Germinal center (tissue), 1 donor: Measurements from ENCODE around the gene RFXANK.
A peak's percentile ranks its signal among the peaks of the same experiment; 100 is the strongest.
"Not testable (repeated sequence)": the region's sequence is repeated elsewhere in the genome, so short reads cannot be mapped to it uniquely, and the experiment has no call there.

ENCODE experiments used
- DNase-seq: peaks from one replicate; pipeline ENCODE4 v3.0.0; 2012; ENCODE audit warnings: mixed read lengths, low spot score

The RFXANK gene

DNA sequence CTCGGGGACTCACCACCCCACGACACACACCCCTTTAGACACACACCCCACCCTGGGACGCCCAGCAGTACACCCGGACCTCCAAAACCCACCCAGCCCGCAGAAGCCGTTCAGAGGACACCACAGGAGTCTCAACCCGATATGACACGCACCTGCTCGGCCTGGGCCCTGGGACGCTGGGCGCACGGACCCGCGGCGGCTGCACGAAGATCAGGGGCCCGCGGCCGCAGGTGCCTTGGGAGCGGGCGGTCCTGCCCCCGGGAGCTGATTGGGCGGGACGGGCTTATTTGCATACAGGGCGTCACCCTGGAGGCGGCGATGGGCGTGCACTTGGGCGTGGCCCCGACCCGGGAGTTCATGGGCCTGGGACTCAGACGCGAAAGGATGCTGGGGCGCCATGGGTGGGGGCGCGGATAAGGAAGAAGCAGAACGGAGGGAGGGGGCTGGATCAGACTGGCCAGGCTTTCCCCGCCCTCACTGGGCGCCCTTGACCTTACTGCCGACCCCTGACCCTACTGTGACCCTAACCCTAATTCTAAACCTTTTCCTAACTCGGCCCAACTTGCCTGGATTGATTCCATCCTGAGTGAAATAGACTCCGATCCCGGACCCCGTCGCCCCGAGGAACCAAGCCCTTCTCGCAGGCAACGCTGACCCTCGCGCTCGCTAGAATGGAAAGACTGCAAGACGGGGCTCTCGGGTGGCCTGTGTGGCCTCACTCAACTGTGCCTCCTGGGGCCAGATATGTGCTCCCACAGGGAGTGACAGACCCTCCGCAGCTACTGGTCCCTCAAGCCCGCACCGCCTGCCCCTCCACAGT is 21.8 kb upstream of the RFXANK start, which contains the start of gene MEF2B:
Gene MEF2B, minus strand, starts transcription at position 211 of the 820 bp plus-strand sequence. CDS start 19,528 bp downstream, outside the sequence.
- DNase-seq = peak; percentile 96

DNA sequence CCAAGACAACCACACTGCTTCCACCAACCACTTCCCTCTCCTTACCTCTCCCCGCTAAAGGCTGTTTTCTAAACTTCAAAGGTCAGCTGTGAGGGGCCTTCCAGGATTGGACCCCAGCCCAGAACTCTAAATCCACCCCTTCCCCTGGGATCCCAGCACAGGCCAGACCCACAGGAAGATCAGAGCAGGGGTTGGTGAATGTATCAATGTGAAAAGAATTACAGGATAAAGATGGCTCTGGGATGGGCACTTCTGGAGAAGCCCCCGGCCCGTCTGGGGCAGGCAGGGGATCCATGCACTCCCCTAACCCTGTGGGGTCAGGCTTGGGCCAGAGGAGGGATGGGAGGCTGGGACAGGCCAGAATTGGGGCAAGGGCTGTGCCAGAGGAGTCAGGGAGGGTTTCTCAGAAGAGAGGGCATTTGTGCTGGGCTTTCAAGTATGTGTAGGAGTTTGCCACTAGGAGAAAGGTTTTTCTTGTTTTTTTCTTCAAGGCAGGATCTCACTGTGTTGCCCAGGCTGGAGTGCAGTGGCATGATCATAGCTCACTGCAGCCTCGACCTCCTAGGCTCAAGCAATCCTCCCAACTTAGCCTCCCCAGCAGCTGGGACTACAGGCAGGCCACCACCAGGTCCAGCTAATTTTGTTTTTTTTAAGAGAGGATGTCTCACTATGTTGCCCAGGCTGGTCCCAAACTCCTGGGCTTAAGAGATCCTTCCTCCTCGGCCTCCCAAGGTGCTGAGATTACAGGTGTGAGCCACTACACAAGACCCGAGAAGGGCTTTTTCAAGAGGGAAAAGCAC is 21.0 kb upstream of the RFXANK start:
- DNase-seq = no peak

DNA sequence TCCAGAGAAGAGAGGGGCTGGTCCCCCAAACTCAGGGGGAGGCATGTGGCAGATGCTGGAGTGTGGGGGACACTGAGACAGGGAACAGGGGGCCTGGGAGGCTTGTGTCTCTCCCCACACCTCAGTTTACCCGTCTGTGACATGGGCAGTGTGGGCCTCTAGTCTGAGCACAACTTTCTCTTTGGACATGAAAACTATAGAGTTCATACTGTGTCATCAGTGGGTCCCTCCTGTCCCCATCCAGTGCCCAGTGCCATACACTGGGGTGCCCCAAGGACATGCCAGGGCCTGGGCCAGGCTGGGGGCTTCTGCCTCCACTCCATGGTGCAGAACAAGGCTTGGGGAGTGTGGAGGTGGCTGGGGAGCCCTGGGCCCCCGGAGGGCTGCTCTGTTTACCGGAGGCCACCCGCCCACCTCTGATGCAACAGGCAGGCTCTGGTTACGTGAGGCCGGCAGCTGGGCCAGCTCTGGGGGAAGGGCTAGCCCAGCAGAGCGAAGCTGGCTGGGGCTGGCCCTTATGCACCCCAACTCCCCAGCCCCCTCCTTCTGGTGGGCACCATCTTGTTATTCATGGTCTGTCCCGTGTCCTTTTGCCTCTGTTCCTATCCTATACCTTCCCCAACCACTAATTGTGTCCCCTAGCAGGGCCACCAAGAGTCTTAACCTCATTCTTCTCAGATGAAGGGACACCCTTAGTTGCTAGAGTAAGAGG is 20.1 kb upstream of the RFXANK start:
- DNase-seq = peak; percentile 34

DNA sequence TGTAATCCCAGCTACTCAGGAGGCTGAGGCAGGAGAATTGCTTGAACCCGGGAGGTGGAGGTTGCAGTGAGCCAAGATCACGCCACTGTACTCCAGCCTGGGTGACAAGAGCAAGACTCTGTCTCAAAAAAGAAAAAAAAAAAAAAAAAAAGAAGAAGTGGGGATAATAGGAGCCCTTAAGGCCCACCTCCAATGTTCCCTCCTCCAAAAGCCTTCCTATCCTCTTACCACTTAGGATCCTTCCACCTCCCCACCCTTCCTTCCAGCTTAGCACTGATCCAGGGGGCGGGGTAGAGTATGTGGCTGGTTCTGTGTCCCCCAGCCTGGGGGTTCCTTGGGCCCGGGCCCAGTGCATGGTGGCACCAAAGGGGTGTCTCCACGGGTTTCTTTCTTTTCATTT is 18.8 kb upstream of the RFXANK start:
- DNase-seq = not testable (repeated sequence)

DNA sequence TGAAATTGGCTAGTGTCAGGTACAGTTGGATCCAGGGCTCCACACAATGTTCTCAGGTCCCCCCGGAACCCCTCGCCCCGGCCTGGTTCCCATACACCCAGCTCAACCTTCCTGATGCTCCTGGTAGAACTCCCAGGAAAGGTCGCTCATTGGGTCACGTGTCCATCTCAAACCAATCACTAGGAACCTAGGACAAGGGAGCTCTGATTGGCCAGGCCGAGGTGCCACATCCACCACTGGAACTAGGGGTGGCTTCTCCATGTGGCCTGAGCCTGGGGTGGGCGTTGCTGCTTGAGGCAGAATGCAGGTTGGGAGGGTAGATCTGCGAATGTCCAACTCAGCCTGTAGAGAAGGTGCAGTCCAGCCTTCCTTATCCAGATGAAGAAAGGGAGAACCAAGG is 15.1 kb upstream of the RFXANK start:
- DNase-seq = no peak

DNA sequence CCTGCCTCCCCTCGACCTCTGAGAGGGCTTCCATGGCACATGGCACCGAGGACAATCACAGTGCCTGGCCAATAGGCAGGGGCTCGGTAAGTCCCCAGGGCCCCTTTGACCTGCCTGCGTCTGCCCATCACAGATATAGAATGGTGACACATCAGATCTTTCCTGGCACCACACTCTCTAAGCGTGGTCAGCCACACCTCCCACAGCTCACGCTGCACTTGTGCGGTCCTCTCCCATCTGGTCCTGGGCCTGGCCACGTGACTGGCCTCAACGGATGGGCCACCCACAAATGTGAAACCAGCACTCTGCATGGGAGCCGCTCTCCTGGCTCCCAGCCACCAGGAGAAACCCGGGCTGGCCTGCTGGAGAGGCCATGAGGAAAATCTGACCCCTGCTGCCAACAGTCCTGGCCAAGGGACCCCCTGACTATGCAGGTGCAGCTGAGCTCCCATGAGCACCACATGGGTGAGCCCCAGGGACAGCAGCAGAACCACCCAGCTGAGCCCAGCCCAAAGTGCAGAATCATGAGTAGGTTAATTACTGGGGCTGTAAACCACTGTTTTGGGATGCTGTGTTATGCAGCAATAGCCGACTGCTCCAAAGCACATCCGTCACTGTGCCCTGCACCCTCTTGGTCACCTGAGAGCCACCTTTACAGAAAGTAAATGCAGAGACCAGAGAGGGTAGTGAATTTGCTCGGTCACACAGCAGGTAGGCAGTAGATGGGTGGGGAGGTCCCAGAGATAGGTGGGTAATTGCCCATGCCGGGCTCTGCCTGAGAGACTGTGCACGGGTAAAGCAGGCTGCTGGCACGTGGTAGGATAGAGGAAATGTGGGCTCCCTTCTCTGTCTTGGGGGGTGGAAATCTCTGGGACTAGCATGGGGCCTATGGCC is 12.3 kb upstream of the RFXANK start:
- no peak for DNase-seq

DNA sequence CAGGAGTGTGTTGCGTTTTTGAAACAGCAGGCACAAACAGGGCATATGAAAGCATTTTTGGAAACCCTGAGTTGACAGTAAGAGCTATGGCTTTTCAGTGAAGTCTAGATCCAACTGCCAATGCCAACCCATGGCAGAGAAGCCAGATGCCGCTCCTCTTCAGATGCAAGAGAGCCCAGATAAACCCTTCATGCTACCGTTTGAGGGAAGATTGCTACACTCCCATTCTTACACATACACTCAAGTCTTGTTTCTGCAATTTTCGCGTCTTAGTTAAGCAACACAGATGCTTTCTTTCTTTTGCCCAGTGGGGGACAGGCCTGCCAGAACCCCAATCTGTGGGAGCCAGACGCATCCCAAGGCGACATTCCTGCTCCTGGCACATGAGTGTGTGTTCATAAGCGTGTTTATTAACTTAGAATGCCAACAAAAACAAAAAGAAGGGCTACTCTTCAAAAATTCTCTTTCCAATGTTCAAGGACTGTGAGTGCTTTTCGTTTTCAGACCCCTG is 10.5 kb upstream of the RFXANK start:
- DNase-seq = no peak

DNA sequence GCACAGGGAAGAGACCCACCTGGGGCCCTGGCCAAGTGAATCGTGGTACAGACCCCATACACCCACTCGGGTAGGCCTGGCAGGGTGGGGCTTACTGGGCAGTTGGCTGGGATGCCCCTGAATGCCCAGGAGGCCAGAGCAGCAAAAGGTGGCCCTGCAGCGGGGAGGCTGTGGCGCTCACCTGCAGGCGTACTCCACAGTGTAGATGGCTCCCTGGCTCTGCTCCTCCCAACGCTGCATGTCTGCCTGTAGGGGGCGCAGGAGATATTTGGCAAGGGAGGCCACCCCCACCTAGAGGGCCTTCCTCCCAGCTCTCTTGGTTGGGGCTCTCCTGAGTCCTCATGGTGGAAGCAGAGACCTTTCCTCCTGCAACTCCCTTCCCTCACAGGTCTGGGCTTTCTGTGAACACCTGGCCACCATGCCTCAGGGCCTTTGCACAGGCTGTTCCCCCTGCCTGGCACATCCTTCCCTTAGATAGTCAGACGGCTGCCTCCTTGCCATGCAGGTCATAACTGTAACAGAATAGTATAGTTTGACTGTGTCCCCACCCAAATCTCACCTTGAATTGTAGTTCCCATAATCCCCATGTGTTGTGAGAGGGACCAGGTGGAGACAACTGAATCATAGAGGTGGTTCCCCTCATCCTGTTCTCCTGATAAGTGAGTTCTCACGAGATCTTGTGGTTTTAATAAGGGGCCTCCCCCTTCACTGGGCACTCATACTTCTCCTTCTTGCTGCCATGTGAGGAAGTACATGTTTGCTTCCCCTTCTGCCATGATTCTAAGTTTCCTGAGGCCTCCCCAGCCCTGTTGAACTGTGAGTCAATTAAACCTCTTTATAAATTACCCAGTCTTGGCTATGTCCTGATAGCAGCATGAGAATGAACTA is 6.0 kb upstream of the RFXANK start:
- DNase-seq = peak; percentile 36

DNA sequence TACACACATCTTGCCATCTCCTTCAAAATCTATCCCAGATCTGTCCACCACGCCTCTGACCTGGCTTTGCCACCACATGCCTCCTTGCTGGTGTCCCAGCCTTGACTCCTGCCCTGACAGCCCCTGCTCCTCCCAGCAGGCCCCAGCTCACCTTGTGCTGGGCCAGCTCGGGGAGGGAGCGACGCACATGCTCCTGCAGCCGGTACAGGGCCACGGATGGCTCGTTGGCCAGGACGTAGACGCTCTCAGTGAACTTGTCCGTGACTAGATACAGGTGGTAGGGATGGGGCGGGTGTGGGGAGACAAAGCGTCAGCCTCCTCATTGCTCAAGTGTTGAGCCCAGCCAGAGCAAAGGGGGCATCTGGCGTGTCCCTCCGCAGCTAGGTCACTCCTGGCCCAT is 5.3 kb upstream of the RFXANK start:
- DNase-seq = no peak

DNA sequence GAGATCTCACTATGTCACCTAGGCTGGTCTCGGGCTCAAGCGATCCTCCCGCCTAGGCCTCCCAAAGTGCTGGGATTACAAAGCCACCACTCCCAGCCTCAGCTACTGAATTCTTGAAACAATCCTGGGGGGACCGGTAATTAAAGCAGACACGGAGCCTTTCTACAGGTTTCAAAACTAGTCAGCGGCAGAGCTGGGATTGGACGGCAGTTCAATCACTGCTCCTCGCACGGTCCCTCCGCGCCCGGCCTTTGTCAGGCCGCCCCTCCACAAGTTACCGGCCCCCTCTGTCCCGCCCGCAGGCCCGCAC is 335 bp upstream of the RFXANK start:
- no peak for DNase-seq

DNA sequence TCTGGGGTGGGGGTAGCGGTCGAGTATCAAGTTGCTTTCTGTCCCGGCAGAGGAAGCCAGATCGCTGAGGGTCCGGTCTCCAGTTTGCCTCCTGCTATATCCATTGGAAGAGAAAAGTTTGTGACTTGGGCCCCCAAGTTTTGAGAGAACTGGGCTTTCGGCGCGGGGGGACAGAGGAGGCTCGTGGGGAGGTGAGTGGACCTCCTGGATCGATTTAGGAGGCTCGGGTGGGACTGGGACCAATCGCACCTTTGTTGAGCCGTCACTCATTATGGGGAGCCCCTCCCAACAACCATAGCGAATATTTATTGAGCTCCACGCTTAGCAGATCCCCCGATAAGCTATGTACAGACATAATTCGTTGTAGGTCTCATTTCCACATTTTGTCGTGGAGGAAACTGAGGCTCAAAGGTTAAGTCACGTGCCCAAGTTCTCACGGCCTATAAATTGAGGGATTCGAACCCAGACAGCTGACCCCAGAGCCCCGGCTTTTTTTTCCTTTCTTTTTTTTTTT is 909 bp downstream of the RFXANK start:
- peak; percentile 25 for DNase-seq

DNA sequence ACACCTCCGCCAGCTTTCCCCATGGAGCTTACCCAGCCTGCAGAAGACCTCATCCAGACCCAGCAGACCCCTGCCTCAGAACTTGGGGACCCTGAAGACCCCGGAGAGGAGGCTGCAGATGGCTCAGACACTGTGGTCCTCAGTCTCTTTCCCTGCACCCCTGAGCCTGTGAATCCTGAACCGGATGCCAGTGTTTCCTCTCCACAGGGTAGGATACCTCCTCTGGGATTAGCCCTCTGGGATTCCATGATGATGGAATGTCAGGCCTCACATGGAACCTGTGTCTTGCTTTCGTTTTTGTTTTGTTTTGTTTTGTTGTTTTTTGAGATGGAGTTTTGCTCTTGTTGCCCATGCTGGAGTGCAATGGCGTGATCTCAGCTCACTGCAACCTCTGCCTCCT is 1.9 kb downstream of the RFXANK start:
- DNase-seq = no peak

DNA sequence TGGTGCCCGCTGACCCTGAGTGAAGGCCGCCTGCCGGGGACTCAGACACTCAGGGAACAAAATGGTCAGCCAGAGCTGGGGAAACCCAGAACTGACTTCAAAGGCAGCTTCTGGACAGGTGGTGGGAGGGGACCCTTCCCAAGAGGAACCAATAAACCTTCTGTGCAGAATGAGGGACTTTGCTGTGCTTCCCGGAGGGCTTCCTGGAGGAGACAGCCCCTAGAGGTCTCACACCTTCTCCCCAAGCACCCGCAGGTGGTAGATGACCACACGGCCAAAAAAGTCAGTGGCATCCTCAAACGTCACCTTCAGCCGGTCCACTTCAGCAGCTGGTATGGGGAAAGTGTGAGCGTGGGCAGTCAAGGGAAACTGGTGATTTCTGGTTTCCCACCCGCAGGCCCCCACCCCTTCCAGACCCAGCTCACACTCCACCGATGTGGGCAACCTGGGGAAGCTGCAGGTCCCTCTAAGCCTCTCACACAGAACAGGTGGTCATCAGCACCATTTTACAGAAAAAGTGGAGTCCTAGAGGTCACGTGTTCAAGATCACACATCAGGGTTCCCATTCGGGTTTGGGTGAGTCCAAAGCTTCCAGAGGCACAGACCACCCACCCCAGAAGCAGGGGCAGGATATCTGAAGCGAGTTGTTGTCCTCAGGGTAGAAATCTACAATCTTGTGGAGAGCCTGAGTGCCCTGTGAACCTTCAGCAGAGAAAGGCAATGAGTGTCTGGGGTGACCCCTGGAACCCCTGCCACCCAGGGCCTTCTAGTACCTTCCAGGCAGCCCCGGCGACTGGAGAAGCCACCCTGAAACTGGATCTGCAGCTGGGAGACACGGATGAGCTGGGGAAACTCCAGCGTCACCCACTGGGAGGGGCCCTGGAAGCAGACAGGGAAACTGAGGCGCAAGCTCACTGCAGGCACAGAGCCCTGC is 9.9 kb downstream of the RFXANK start:
- DNase-seq = no peak

DNA sequence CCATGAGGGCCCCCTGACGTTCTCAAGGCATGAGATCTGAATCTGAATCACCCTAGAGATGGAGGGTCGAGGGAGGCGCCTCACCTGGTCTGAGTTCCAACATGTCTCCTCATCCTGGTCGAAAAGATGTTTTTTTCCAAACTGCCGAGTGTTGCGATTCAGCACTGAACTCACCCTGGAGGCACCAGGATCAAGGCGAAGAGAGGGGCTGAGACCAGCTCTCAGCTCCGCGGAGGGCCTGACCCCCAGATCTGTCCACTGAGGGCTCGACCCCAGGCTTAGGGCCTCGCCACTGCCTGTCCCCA is 10.6 kb downstream of the RFXANK start:
- no peak for DNase-seq

DNA sequence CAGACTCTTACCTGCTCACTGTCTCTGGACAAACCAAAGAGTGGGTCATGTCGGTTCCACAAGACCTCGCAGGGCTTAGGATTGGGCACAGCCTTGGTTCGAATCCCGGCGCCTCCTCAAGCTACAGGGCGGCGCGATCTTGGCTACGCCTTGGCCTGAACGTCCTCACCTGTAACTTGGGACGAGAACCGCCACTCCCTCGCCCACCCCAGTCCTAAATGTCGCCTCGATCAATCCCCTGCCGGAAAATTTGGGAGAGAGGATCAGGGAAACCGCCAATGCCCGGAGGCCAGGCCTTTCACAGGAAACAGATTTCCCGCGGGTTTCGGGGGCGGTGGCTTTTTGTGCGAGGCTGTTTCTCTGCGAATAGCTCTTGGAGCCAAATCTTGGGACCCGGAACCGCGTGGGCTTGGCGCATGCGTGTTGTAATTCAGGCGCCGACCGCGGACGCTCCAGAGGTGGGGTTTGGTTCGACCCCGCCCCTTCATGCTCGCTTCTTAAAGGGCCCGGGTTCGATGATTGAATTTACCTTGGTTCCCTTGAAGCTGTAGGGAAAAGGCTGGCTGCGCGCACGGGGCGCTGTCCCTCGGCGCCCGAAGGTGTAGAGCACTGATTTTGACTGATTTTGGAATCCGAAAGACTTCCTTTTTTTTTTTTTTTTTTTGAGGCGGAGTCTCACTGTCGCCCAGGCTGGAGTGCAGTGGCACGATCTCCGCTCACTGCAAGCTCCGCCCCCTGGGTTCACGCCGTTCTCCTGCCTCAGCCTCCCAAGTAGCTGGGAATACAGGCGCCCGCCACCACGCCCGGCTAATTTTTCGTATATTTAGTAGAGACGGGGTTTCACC is 11.2 kb downstream of the RFXANK start, which contains the start of gene NR2C2AP:
Gene NR2C2AP, minus strand, starts transcription at position 403 of the 845 bp plus-strand sequence. Its CDS starts 354 bp downstream, at position 49.
- DNase-seq = peak; percentile 98

DNA sequence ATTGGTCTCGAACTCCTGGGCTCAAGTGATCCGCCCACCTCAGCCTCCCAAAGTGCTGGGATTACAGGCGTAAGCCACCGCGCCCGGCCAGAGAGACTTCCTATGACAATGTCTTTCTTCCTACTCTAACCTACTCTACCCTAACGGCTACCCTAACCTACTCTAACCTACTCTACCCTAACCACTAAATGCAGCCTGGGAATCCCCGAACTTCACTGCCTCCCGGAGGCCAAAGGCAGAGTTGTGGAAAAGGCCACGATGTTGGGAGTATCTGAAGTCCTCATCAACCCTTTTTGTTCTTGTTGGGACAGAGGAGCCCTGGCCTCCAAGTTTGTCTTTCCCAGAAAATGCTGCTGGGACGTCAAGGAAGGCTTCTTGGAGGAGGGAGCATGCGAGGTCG is 12.1 kb downstream of the RFXANK start:
- DNase-seq = no peak

DNA sequence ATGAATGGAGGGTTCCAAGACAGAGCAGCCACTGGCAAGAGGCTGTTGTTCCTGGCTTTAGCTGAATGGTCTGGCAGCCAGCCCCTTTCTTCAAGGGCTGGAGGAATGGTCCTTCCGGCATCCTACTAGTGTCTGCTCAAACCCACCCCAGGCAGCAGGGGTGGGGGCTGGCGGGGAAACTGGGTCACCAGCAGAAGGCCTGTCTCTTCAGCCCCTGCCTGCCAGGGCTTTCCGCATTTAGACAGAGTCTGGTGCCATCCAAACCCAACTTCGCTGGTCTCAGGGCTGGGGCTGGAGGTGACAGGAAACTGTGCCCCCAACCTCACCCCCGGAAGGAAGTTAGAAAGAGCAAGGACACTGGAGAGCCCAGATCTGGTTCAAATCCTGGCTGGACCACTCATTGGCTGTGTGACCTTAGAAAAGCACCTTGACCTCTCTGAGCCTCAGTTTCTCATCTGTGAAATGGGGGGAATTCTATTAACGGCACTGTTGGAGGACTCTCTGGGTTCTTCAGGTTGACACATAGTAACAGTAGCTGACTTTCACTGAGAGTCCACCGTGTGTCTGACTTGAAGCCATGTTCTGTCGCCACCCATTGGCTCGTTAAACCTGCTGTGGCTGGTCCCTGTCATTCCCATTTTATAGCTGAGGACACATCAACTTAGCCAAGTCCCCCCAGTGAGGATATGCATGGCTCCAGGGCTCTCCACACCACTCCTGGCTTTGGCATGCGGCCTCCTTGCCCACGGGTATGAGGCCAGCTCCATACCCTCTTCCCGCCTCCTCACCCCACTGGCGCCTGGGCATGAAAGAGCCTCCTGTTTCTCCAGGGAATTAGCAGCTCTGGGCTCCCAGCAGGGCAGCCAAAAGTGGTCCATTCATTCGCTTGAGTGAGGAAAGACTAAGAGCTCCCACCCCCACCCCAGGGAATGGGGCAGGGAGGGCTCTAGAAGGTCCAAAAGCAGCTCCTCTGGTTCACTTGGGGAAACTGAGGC is 13.7 kb downstream of the RFXANK start:
- no peak for DNase-seq
